ENCODE measurements around the gene CLDN22.

DNA sequence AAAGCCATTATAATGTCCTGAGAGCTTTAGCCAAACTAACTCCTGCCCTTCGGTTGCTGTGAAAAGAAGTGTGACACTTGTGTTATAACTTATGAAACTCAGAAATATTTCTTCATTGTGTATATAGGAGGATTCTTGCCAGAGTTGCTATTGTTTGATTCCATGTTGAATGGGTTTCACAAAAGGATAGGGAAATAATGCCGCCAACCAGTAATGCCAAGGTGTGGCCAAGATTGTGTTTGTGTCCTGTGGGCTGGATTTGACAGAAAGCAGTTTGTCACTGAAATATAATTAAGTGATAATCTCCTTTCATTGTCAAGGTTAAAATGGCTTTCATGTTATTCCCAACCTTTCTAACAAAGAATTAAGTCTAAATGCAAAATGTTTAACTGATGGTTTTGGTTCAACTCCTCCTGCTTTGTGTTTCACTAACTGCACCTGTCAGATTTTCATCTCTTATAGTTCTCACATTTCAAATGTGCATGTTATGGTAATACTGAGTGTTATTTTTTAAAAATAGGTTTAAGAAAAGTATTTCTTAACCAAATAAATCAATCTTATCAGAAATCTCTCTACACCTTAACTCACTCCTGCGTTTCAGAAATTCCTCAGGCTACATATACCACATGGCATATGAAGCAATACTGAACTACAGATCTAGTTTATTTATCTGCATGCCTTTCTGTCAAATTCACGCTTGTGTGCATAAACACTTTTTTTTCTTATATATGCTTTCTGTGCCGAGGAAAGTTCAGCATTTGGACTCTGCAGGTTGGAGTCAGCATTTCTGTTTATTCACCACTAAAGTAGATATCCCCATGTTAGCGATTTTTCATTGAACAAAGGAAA is at the start of gene CLDN22:
- TF ChIP-seq, protein P1, sequence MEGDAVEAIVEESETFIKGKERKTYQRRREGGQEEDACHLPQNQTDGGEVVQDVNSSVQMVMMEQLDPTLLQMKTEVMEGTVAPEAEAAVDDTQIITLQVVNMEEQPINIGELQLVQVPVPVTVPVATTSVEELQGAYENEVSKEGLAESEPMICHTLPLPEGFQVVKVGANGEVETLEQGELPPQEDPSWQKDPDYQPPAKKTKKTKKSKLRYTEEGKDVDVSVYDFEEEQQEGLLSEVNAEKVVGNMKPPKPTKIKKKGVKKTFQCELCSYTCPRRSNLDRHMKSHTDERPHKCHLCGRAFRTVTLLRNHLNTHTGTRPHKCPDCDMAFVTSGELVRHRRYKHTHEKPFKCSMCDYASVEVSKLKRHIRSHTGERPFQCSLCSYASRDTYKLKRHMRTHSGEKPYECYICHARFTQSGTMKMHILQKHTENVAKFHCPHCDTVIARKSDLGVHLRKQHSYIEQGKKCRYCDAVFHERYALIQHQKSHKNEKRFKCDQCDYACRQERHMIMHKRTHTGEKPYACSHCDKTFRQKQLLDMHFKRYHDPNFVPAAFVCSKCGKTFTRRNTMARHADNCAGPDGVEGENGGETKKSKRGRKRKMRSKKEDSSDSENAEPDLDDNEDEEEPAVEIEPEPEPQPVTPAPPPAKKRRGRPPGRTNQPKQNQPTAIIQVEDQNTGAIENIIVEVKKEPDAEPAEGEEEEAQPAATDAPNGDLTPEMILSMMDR (IDR thresholded peaks at IDR 0.05; ENCODE audit: low read depth, low read length, missing input control) = no peak
- TF ChIP-seq, protein P2, sequence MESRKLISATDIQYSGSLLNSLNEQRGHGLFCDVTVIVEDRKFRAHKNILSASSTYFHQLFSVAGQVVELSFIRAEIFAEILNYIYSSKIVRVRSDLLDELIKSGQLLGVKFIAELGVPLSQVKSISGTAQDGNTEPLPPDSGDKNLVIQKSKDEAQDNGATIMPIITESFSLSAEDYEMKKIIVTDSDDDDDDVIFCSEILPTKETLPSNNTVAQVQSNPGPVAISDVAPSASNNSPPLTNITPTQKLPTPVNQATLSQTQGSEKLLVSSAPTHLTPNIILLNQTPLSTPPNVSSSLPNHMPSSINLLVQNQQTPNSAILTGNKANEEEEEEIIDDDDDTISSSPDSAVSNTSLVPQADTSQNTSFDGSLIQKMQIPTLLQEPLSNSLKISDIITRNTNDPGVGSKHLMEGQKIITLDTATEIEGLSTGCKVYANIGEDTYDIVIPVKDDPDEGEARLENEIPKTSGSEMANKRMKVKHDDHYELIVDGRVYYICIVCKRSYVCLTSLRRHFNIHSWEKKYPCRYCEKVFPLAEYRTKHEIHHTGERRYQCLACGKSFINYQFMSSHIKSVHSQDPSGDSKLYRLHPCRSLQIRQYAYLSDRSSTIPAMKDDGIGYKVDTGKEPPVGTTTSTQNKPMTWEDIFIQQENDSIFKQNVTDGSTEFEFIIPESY (IDR thresholded peaks at IDR 0.05) = no peak
- TF ChIP-seq RAD21 (IDR thresholded peaks at IDR 0.05) = no peak
- TF ChIP-seq GABPA (IDR thresholded peaks at IDR 0.05 in 1 of 2, conservative IDR thresholded peaks at IDR 0.05 in 1 of 2) = no peak

All from liver (tissue), 3 donors.